ENCODE data around the gene RCVRN.

- TF ChIP-seq, protein P1, sequence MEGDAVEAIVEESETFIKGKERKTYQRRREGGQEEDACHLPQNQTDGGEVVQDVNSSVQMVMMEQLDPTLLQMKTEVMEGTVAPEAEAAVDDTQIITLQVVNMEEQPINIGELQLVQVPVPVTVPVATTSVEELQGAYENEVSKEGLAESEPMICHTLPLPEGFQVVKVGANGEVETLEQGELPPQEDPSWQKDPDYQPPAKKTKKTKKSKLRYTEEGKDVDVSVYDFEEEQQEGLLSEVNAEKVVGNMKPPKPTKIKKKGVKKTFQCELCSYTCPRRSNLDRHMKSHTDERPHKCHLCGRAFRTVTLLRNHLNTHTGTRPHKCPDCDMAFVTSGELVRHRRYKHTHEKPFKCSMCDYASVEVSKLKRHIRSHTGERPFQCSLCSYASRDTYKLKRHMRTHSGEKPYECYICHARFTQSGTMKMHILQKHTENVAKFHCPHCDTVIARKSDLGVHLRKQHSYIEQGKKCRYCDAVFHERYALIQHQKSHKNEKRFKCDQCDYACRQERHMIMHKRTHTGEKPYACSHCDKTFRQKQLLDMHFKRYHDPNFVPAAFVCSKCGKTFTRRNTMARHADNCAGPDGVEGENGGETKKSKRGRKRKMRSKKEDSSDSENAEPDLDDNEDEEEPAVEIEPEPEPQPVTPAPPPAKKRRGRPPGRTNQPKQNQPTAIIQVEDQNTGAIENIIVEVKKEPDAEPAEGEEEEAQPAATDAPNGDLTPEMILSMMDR (IDR thresholded peaks at IDR 0.05; ENCODE audit: borderline replicate concordance, extremely low read depth, low read length, poor library complexity, severe bottlenecking), result no peak
- TF ChIP-seq EZH2 (IDR thresholded peaks at IDR 0.05; ENCODE audit: borderline replicate concordance, low read depth, low read length, severe bottlenecking), result no peak
Measured at GRCh38 chr17:9872852-9873251, 32.2 kb downstream of the RCVRN start.
